GM19438 (cell line): ENCODE data around the gene RNF212.
"Not testable (repeated sequence)": the region's sequence is repeated elsewhere in the genome, so short reads cannot be mapped to it uniquely, and the experiment has no call there.

ENCODE experiments used
- ATAC-seq: cut with Tn5 transposase; IDR thresholded peaks from one replicate; pipeline ENCODE4 v1.9.1; 2021; ENCODE audit warnings: low read depth; ENCODE audit not compliant: unreplicated experiment

Gene RNF212

GRCh38 chr4:1050486-1051213 is 62.7 kb downstream of the RNF212 start:
- ATAC-seq: no peak

- no peak for ATAC-seq
Observed at GRCh38 chr4:1049591-1049905, 63.8 kb downstream of the RNF212 start.

- no peak for ATAC-seq
Observed at GRCh38 chr4:1048773-1049590, 64.4 kb downstream of the RNF212 start.

GRCh38 chr4:1047976-1048772 is 65.2 kb downstream of the RNF212 start:
- ATAC-seq: no peak

GRCh38 chr4:1047106-1047975 is 66.0 kb downstream of the RNF212 start:
- no peak for ATAC-seq

- not testable (repeated sequence) for ATAC-seq
Observed at GRCh38 chr4:1046581-1047011, 66.8 kb downstream of the RNF212 start.

GRCh38 chr4:1045595-1046201 is 67.7 kb downstream of the RNF212 start:
- no peak for ATAC-seq

- ATAC-seq: no peak
Observed at GRCh38 chr4:1045193-1045594, 68.2 kb downstream of the RNF212 start.

- ATAC-seq: no peak
Observed at GRCh38 chr4:1044469-1045192, 68.7 kb downstream of the RNF212 start.

- ATAC-seq: no peak
Observed at GRCh38 chr4:1043651-1044468, 69.5 kb downstream of the RNF212 start.

GRCh38 chr4:1043162-1043561 is 70.2 kb downstream of the RNF212 start:
- no peak for ATAC-seq

GRCh38 chr4:1042352-1043055 is 70.9 kb downstream of the RNF212 start:
- no peak for ATAC-seq

- no peak for ATAC-seq
Observed at GRCh38 chr4:1041936-1042330, 71.4 kb downstream of the RNF212 start.

- no peak for ATAC-seq
Observed at GRCh38 chr4:1041147-1041935, 72.0 kb downstream of the RNF212 start.

- ATAC-seq: no peak
Observed at GRCh38 chr4:1040344-1041146, 72.8 kb downstream of the RNF212 start.
